CD14-positive monocyte (primary cell): Measurements from ENCODE around the gene SPIRE2. TPM values are rescaled to one million over a fixed set of nuclear protein-coding genes. Genes with fewer than 3 reads are reported as not detected.

ENCODE experiments used
- DNase-seq, 3 donors: peaks; one replicate each; pipeline ENCODE4 v3.0.0-alpha.2; 2011 to 2022
- H2AFZ ChIP-seq: 2 replicates; pipeline ENCODE4 v1.6.0; 2012; ENCODE audit warnings: mild to moderate bottlenecking, low read depth, low read length, inconsistent platforms; ENCODE audit not compliant: insufficient read depth, poor library complexity, severe bottlenecking
- H3K27ac ChIP-seq, 2 donors: 1 replicate in 1 of 2; 2 replicates in 1 of 2; pipeline ENCODE4 v1.5.1; 2012 to 2013; ENCODE audit warnings: low read length in 2 of 2, control low read depth in 1 of 2, inconsistent platforms in 1 of 2, low read depth in 1 of 2, mild to moderate bottlenecking in 1 of 2
- H3K27me3 ChIP-seq, 2 donors: one replicate each; pipeline versions ENCODE4 v1.6.0 to v1.6.1; 2011 to 2013; ENCODE audit warnings: low read length in 2 of 2; ENCODE audit not compliant: control insufficient read depth in 2 of 2, insufficient read depth in 2 of 2
- H3K36me3 ChIP-seq, 2 donors: replicated peaks in 1 of 2; 1 replicate in 1 of 2; 2 replicates in 1 of 2; pipeline versions ENCODE4 v1.5.1 to v1.6.1; 2012 to 2013; ENCODE audit warnings: low read length in 2 of 2, control low read depth in 1 of 2, inconsistent platforms in 1 of 2, mild to moderate bottlenecking in 1 of 2; ENCODE audit not compliant: insufficient read depth in 2 of 2, control insufficient read depth in 1 of 2
- H3K4me1 ChIP-seq, 2 donors: 1 replicate in 1 of 2; 2 replicates in 1 of 2; pipeline versions ENCODE4 v1.5.1 to v1.6.1; 2012 to 2013; ENCODE audit warnings: low read length in 2 of 2, control low read depth in 1 of 2, inconsistent platforms in 1 of 2, mild to moderate bottlenecking in 1 of 2, moderate library complexity in 1 of 2; ENCODE audit not compliant: insufficient read depth in 2 of 2, control insufficient read depth in 1 of 2
- H3K4me2 ChIP-seq: replicated peaks from 2 replicates; pipeline ENCODE3; 2012; ENCODE audit warnings: low read length, moderate library complexity, mild to moderate bottlenecking; ENCODE audit not compliant: poor library complexity, severe bottlenecking; ENCODE audit errors: extremely low read depth
- H3K4me3 ChIP-seq, 3 experiments: fragments of 200-600 bp in 1 of 3; sonication (generic) in 1 of 3; replicated peaks in 1 of 3; 1 replicate in 2 of 3; 2 replicates in 1 of 3; pipeline ENCODE4 v1.5.1; 2011 to 2013; ENCODE audit warnings: low read length in 3 of 3, mild to moderate bottlenecking in 3 of 3, control low read depth in 2 of 3, low read depth in 2 of 3, inconsistent platforms in 1 of 3, moderate library complexity in 1 of 3
- H3K79me2 ChIP-seq: 2 replicates; pipeline ENCODE4 v1.6.0; 2012; ENCODE audit warnings: mild to moderate bottlenecking, control low read depth, inconsistent platforms, low read length, moderate library complexity; ENCODE audit not compliant: insufficient read depth
- H3K9ac ChIP-seq: 2 replicates; pipeline ENCODE4 v1.6.0; 2017; ENCODE audit warnings: low read length, mild to moderate bottlenecking; ENCODE audit not compliant: insufficient read depth, poor library complexity, severe bottlenecking
- H3K9me3 ChIP-seq, 2 donors: replicated peaks in 1 of 2; 1 replicate in 1 of 2; 2 replicates in 1 of 2; pipeline versions ENCODE4 v1.5.1 to v1.6.1; 2012 to 2013; ENCODE audit warnings: low read length in 2 of 2, control low read depth in 1 of 2; ENCODE audit not compliant: control insufficient read depth in 1 of 2, insufficient read depth in 1 of 2
- H4K20me1 ChIP-seq: 2 replicates; pipeline ENCODE4 v1.6.0; 2012; ENCODE audit warnings: mild to moderate bottlenecking, low read length, control low read depth, moderate library complexity; ENCODE audit not compliant: insufficient read depth
- H3K27ac Mint-ChIP-seq, 7 donors: one replicate each; pipeline ENCODE4 v1.8.0; 2020; ENCODE audit warnings: mild to moderate bottlenecking in 7 of 7, mixed read lengths in 7 of 7, moderate library complexity in 6 of 7, inconsistent platforms in 2 of 7
- H3K27me3 Mint-ChIP-seq, 3 donors: one replicate each; pipeline ENCODE4 v1.8.0; 2021 to 2022; ENCODE audit warnings: low read depth in 3 of 3, mild to moderate bottlenecking in 3 of 3, mixed read lengths in 3 of 3, moderate library complexity in 3 of 3, inconsistent platforms in 1 of 3
- H3K36me3 Mint-ChIP-seq, 2 donors: one replicate each; pipeline ENCODE4 v1.8.0; 2020; ENCODE audit warnings: mixed read lengths in 2 of 2, inconsistent platforms in 1 of 2, mild to moderate bottlenecking in 1 of 2
- H3K4me1 Mint-ChIP-seq: one replicate; pipeline ENCODE4 v1.8.0; 2020; ENCODE audit warnings: mild to moderate bottlenecking, mixed read lengths
- H3K4me3 Mint-ChIP-seq, 2 donors: one replicate each; pipeline ENCODE4 v1.8.0; 2020; ENCODE audit warnings: mild to moderate bottlenecking in 2 of 2, mixed read lengths in 2 of 2, moderate library complexity in 1 of 2
- H3K9me3 Mint-ChIP-seq, 7 donors: one replicate each; pipeline ENCODE4 v1.8.0; 2020 to 2022; ENCODE audit warnings: mixed read lengths in 7 of 7, mild to moderate bottlenecking in 6 of 7, moderate library complexity in 6 of 7, inconsistent platforms in 2 of 7
- CTCF ChIP-seq: fragments of 200-600 bp; IDR thresholded peaks from one replicate; pipeline ENCODE4 v1.8.0; 2022; ENCODE audit warnings: antibody characterized with exemption, mild to moderate bottlenecking
- WGBS: methylation state at CpG from one replicate; pipeline ENCODE4 v1.1.5; 2013; ENCODE audit warnings: missing lambda C conversion rate; ENCODE audit not compliant: insufficient coverage; 5-methylcytosine and 5-hydroxymethylcytosine counted together
- intact Hi-C, 2 donors: fragments of 100-400 bp; cut with micrococcal nuclease; formaldehyde crosslinking; loops; one replicate each; pipeline versions ENCODE4 v1.15.0 to v1.15.1; 2023
- polyA plus RNA-seq, 3 donors: library from polyadenylated mRNA; depleted of rRNA in 1 of 3; unstranded in 2 of 3; stranded (reverse) in 1 of 3; fragments of 300-500 nt in 2 of 3; fragments of >200 nt in 1 of 3; fragmentation: Illumina TruSeq in 2 of 3; gene quantifications; 1 replicate in 2 of 3; 2 replicates in 1 of 3; pipeline ENCODE4 v1.2.3, GENCODE V29; 2012 to 2021

SPIRE2 gene
- polyA plus RNA-seq, 3 donors: 0.09 to 1.2 TPM; not detected in 1

DNA sequence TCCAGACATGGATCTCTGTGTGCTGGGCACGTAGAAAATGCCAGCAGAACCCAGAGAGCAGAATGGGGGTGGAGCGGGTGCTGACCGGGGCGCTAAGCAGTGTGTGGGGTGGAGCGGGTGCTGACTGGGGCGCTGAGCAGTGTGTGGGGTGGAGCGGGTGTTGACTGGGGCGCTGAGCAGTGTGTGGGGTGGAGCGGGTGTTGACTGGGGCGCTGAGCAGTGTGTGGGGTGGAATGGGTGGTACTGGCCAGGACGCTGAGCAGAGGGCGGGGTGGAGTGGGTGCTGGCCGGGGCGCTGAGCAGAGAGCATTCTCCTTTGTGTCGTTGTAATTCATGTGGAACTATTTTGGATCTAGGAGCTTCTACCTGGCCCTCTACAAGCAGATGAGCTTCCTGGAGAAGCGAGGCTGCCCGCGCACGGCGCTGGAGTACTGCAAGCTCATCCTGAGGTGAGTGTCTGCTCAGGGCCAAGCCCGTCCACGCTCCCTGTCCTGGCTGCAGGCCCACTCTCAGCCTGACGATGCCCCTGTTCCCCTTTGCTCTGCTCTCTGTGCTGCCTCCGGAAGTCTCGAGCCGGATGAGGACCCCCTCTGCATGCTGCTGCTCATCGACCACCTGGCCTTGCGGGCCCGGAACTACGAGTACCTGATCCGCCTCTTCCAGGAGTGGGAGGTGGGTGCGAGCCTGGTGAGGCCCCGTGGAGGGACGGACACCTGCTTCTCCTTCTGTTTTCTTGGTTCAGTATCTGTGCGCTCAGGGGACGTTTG is 70.1 kb downstream of the SPIRE2 start:
- Histone ChIP-seq H3K9ac (no peak overlapping the region), H3K27ac (no peak overlapping the region), H3K79me2 (no peaks in the 10 kb centered on the region), H3K27me3 (no peaks in the 10 kb centered on the region), H3K4me1 (no peaks in the 10 kb centered on the region), H3K4me3 (no peak overlapping the region), H2AFZ (no peak overlapping the region), H3K9me3 (no peaks in the 10 kb centered on the region), H3K4me2 (no peak overlapping the region), H3K36me3 (peaks cover 77 to 88% of the 10 kb centered on the region in 2 donors), H4K20me1 (peaks cover 74% of the 10 kb centered on the region)
- peaks cover 0 to 2% (median 0%) of the 10 kb centered on the region in 7 donors for H3K9me3 Mint-ChIP-seq
- no peak for TF ChIP-seq CTCF
- H3K4me3 Mint-ChIP-seq: no peak overlapping the region
- DNase-seq: no peak
- H3K27ac Mint-ChIP-seq: peak overlapping the region in 1 of 7 donors; percentile 53
- no peaks in the 10 kb centered on the region for H3K27me3 Mint-ChIP-seq
- no peaks in the 10 kb centered on the region for H3K4me1 Mint-ChIP-seq
- intact Hi-C loops: no loop called here
- WGBS: 96% methylated on average over 27 of the region's 36 CpGs
- peaks cover 62 to 85% of the 10 kb centered on the region in 2 donors for H3K36me3 Mint-ChIP-seq

- peaks cover 62 to 89% of the 10 kb centered on the region in 2 donors for H3K36me3 Mint-ChIP-seq
- no peaks in the 10 kb centered on the region for H3K4me1 ChIP-seq
- H3K9me3 Mint-ChIP-seq: peaks cover 0 to 2% (median 0%) of the 10 kb centered on the region in 7 donors
- intact Hi-C loops: no loop called here
- no peak overlapping the region for H2AFZ ChIP-seq
- no peaks in the 10 kb centered on the region for H3K9me3 ChIP-seq
- no peak for TF ChIP-seq CTCF
- H3K36me3 ChIP-seq: peaks cover 79 to 88% of the 10 kb centered on the region in 2 donors
- no peak for DNase-seq
- H3K27me3 Mint-ChIP-seq: no peaks in the 10 kb centered on the region
- H3K79me2 ChIP-seq: no peaks in the 10 kb centered on the region
- H3K27ac ChIP-seq: no peak overlapping the region
- no peak overlapping the region for H3K4me2 ChIP-seq
- H3K4me3 ChIP-seq: no peak overlapping the region
- no peaks in the 10 kb centered on the region for H3K27me3 ChIP-seq
- H3K9ac ChIP-seq: no peak overlapping the region
- WGBS: 98% methylated on average over 16 of the region's 20 CpGs
- no peak overlapping the region for H3K4me3 Mint-ChIP-seq
- H3K27ac Mint-ChIP-seq: no peak overlapping the region
- no peaks in the 10 kb centered on the region for H3K4me1 Mint-ChIP-seq
- peaks cover 73% of the 10 kb centered on the region for H4K20me1 ChIP-seq
Observed at GRCh38 chr16:89899879-89900481, 71.7 kb downstream of the SPIRE2 start.
